Breast epithelium (tissue), 4 donors: ENCODE data around the gene MRTFB. TPM values are rescaled to one million over a fixed set of nuclear protein-coding genes. Genes with fewer than 3 reads are reported as not detected.
A peak's percentile ranks its signal among the peaks of the same experiment; 100 is the strongest.

ENCODE experiments used
- DNase-seq, 2 donors: peaks; one replicate each; pipeline ENCODE4 v3.0.0-alpha.2; 2019; ENCODE audit warnings: low spot score in 2 of 2
- H3K27ac ChIP-seq, 2 donors: fragments of 200-600 bp; sonication (generic) in 1 of 2; one replicate each; pipeline ENCODE4 v1.5.1; 2016 to 2019; ENCODE audit warnings: mild to moderate bottlenecking in 1 of 2
- H3K27me3 ChIP-seq, 2 donors: fragments of 200-600 bp; sonication (generic) in 1 of 2; one replicate each; pipeline versions ENCODE4 v1.5.1 to v1.6.0; 2017 to 2019; ENCODE audit warnings: control low read depth in 1 of 2, mild to moderate bottlenecking in 1 of 2
- H3K36me3 ChIP-seq: fragments of 200-600 bp; one replicate; pipeline ENCODE4 v1.5.1; 2019
- H3K4me1 ChIP-seq, 2 donors: fragments of 200-600 bp; sonication (generic); one replicate each; pipeline ENCODE4 v1.5.1; 2016 to 2019; ENCODE audit warnings: control low read depth in 1 of 2
- H3K4me3 ChIP-seq, 3 donors: fragments of 200-600 bp; sonication (generic); 1 replicate in 2 of 3; 2 replicates in 1 of 3; pipeline ENCODE4 v1.5.1; 2016 to 2019; ENCODE audit warnings: mild to moderate bottlenecking in 3 of 3, moderate library complexity in 2 of 3
- H3K9me3 ChIP-seq, 2 donors: fragments of 200-600 bp; sonication (generic) in 1 of 2; one replicate each; pipeline ENCODE4 v1.5.1; 2016 to 2019; ENCODE audit warnings: control low read depth in 1 of 2
- CTCF ChIP-seq, 3 donors: fragments of 450-650 bp; IDR thresholded peaks; one replicate each; pipeline ENCODE4 v1.5.1; 2016 to 2017; ENCODE audit warnings: antibody characterized with exemption in 3 of 3, mild to moderate bottlenecking in 3 of 3, moderate library complexity in 3 of 3
- POLR2A ChIP-seq: fragments of 450-650 bp; IDR thresholded peaks from one replicate; pipeline ENCODE4 v1.6.1; 2016; ENCODE audit warnings: antibody characterized with exemption, mild to moderate bottlenecking, moderate library complexity
- POLR2AphosphoS5 ChIP-seq, 3 donors: sonication (generic); formaldehyde crosslinking; IDR thresholded peaks; one replicate each; pipeline ENCODE4 v1.6.1; 2017; ENCODE audit warnings: antibody characterized with exemption in 3 of 3
- intact Hi-C: fragments of 100-400 bp; cut with DNase I; formaldehyde crosslinking; loops from one replicate; pipeline ENCODE4 v1.15.1; 2023; ENCODE audit warnings: low total_unique reads
- total RNA-seq, 3 donors: library from RNA; depleted of rRNA; stranded (reverse); fragments of >200 nt; gene quantifications; one replicate each; pipeline ENCODE4 v1.1.0, GENCODE V29; 2016

The MRTFB gene
- total RNA-seq, 3 donors from 2014 or later, result 49.9 to 115 (median 83.6) TPM

- Histone ChIP-seq H3K9me3 (no peaks in the 10 kb centered on the region), H3K27me3 (no peaks in the 10 kb centered on the region), H3K27ac (no peak overlapping the region), H3K4me1 (no peaks in the 10 kb centered on the region), H3K4me3 (no peak overlapping the region), H3K36me3 (no peaks in the 10 kb centered on the region)
- TF ChIP-seq POLR2A (no peak), POLR2AphosphoS5 (IDR thresholded peaks at IDR 0.05) (no peak), CTCF (IDR thresholded peaks at IDR 0.05) (no peak)
- no peak for DNase-seq
- intact Hi-C loops, result no loop called here
These were observed 77.5 kb downstream of the MRTFB start for GRCh38 chr16:14148569-14148968.

GRCh38 chr16:14150796-14151195 is 79.7 kb downstream of the MRTFB start:
- no peaks in the 10 kb centered on the region for H3K4me1 ChIP-seq
- no peak overlapping the region for H3K4me3 ChIP-seq
- no peaks in the 10 kb centered on the region for H3K27me3 ChIP-seq
- no peak for DNase-seq
- no peaks in the 10 kb centered on the region for H3K9me3 ChIP-seq
- H3K27ac ChIP-seq, result no peak overlapping the region
- no peaks in the 10 kb centered on the region for H3K36me3 ChIP-seq
- intact Hi-C loops, result no loop called here
- no peak for TF ChIP-seq CTCF (IDR thresholded peaks at IDR 0.05)
- TF ChIP-seq POLR2AphosphoS5 (IDR thresholded peaks at IDR 0.05), result no peak
- no peak for TF ChIP-seq POLR2A

- Histone ChIP-seq H3K4me3 (no peak overlapping the region), H3K4me1 (no peaks in the 10 kb centered on the region), H3K27ac (peak overlapping the region in 1 of 2 donors; percentile 50), H3K9me3 (no peaks in the 10 kb centered on the region), H3K27me3 (no peaks in the 10 kb centered on the region), H3K36me3 (no peaks in the 10 kb centered on the region)
- no peak for TF ChIP-seq CTCF (IDR thresholded peaks at IDR 0.05)
- no peak for TF ChIP-seq POLR2AphosphoS5 (IDR thresholded peaks at IDR 0.05)
- no peak for TF ChIP-seq POLR2A
- intact Hi-C loops, result no loop called here
- DNase-seq, result no peak
These were observed 80.3 kb downstream of the MRTFB start for GRCh38 chr16:14151256-14152030.

- H3K4me3 ChIP-seq, result no peak overlapping the region
- H3K4me1 ChIP-seq, result no peaks in the 10 kb centered on the region
- intact Hi-C loops, result no loop called here
- H3K36me3 ChIP-seq, result no peaks in the 10 kb centered on the region
- H3K27ac ChIP-seq, result peak overlapping the region; percentile 15 to 41
- DNase-seq, result no peak
- no peaks in the 10 kb centered on the region for H3K9me3 ChIP-seq
- no peaks in the 10 kb centered on the region for H3K27me3 ChIP-seq
- TF ChIP-seq POLR2A, result no peak
- TF ChIP-seq POLR2AphosphoS5 (IDR thresholded peaks at IDR 0.05), result no peak
- TF ChIP-seq CTCF (IDR thresholded peaks at IDR 0.05), result no peak
These were observed 84.6 kb downstream of the MRTFB start for GRCh38 chr16:14155572-14156190.

- DNase-seq, result no peak
- H3K27me3 ChIP-seq, result no peaks in the 10 kb centered on the region
- no peaks in the 10 kb centered on the region for H3K9me3 ChIP-seq
- no peak overlapping the region for H3K4me3 ChIP-seq
- TF ChIP-seq CTCF (IDR thresholded peaks at IDR 0.05) (no peak), POLR2A (no peak), POLR2AphosphoS5 (IDR thresholded peaks at IDR 0.05) (no peak)
- intact Hi-C loops, result no loop called here
- no peaks in the 10 kb centered on the region for H3K36me3 ChIP-seq
- H3K4me1 ChIP-seq, result no peaks in the 10 kb centered on the region
- H3K27ac ChIP-seq, result no peak overlapping the region
These were observed 94.0 kb downstream of the MRTFB start for GRCh38 chr16:14164916-14165662.
